NOMO-1 treated with dmso at 0.1 percent for 144 hours (cell line): ENCODE data around the gene AKAP13.

ENCODE experiments used
- DNase-seq: peaks from one replicate; lab custom pipeline; 2025; ENCODE audit not compliant: unreplicated experiment; lab: John Stamatoyannopoulos, UW

Gene AKAP13

GRCh38 chr15:85723960-85724945 lies 343.9 kb downstream of the AKAP13 start:
- no peak for DNase-seq

- no peak for DNase-seq
Measured at GRCh38 chr15:85725019-85725418, 344.6 kb downstream of the AKAP13 start.

- DNase-seq: no peak
Measured at GRCh38 chr15:85725564-85725963, 345.2 kb downstream of the AKAP13 start.

DNA sequence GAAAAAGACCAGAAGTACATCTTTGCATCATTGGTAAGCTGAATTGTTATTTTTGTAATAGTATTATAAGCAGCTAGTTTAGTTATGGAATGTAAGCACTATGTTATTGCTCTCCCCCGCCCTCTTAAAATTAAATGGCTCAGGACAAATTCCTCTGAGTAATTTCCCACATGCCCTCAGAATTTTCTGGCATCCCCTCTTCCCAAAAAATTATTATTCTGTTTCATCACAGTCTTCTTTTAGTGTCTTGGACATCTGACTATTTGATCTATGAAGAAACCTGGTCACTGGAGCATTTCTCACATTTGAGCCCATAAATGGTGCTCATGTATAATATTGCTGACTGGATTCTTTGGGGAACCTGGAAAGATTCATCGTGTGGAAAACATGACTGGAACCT lies 346.1 kb downstream of the AKAP13 start:
- DNase-seq: no peak

GRCh38 chr15:85727068-85727467 lies 346.7 kb downstream of the AKAP13 start:
- DNase-seq: no peak

DNA sequence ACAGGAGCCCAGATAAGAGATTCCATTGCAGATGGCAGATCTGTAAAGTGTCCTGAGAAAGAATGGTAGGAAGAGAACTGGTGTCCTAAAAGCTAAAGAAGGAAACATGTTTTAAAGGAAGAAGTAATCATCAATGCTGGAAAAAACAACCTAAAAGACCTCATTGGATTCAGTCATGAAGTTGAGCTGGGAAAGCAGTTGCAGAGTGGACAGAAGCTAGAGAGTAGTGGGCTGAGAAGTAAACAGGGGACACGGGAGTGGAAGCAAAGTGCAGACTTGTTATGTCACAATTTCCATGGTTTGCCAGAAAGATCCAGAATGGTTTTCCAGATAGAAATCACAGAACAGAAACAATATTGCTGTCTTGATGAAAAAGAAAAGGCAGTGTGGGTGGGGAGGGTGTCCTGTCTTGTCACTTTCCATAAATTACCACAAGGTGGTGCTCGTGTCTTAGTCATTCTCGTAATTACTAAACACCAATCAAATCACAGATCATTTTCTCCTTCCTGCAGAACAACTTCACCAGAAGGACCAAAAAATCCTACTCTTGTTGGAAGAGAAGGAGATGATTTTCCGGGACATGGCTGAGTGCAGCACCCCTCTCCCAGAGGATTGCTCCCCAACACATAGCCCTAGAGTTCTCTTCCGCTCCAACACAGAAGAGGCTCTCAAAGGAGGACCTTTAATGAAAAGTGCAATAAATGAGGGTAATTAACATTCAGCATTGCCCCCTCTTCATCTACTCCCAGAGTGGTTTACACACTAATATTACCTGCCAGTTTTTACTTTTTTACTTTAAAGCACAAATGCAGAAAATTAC lies 349.8 kb downstream of the AKAP13 start:
- no peak for DNase-seq

GRCh38 chr15:85733416-85733815 lies 353.0 kb downstream of the AKAP13 start:
- DNase-seq: no peak

GRCh38 chr15:85737061-85737460 lies 356.7 kb downstream of the AKAP13 start:
- no peak for DNase-seq

DNA sequence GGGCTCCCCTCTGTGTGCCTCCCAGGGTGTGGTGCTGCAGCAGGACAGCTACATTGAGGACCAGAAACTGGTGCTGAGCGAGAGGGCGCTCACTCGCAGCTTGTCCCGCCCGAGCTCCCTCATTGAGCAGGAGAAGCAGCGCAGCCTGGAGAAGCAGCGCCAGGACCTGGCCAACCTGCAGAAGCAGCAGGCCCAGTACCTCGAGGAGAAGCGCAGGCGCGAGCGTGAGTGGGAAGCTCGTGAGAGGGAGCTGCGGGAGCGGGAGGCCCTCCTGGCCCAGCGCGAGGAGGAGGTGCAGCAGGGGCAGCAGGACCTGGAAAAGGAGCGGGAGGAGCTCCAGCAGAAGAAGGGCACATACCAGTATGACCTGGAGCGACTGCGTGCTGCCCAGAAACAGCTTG lies 360.6 kb downstream of the AKAP13 start:
- DNase-seq: no peak

GRCh38 chr15:85741662-85742061 lies 361.3 kb downstream of the AKAP13 start:
- DNase-seq: no peak

DNA sequence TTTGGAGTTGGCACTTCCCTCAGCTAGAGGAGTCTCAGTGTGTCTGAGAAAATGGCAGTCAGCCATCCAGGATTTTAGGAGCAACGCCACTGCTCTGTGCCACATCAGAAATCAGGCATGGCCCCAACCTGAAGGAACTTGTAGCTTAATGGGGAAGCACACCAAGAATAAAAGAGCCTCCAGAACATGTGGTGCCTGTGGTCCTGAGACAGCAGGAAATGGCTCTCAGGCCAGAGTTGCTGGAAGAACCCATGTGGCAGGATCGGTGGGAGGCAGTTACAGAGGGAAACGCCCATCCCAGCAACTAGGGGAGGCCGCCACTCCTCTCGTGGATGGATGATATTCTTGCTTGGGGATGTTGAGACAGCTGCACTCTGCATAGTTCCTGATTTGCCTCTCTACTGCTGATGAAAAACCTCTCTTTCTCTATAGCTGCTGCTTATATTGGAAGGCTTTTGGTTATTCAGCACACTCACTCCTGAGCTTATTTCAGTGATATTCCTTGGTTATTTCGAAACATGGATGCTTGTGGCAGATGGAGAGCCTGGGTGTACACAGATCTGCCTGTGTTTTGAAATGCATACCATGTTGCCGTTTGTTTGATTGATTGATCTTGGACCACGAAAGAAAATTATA lies 361.9 kb downstream of the AKAP13 start:
- no peak for DNase-seq

- no peak for DNase-seq
Measured at GRCh38 chr15:85743392-85744055, 363.1 kb downstream of the AKAP13 start.

DNA sequence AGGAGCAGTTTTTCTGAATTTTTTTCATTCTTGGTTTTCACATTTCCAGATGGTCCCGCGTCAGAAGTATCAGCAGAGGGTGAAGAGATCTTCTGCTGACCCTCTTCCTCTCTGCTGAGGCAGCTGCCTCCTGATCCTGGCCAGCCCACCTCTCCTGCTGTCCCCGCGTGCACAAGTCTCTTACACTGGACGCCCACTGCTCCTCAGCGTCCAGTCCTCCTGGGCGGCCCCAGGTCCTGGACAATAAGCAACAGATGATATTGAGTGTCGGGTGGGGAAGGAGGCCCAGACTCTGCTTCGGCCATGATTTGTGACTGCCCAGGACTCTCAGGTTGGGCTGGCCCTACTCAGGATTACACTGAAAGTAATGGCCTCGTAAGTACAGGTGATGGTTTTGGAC lies 364.2 kb downstream of the AKAP13 start:
- no peak for DNase-seq

GRCh38 chr15:85745023-85745422 lies 364.6 kb downstream of the AKAP13 start:
- DNase-seq: no peak

GRCh38 chr15:85745525-85746150 lies 365.2 kb downstream of the AKAP13 start:
- no peak for DNase-seq

GRCh38 chr15:85746641-85747040 lies 366.2 kb downstream of the AKAP13 start:
- DNase-seq: no peak

- no peak for DNase-seq
Measured at GRCh38 chr15:85748176-85748575, 367.8 kb downstream of the AKAP13 start.

- no peak for DNase-seq
Measured at GRCh38 chr15:85748729-85749128, 368.3 kb downstream of the AKAP13 start.

DNA sequence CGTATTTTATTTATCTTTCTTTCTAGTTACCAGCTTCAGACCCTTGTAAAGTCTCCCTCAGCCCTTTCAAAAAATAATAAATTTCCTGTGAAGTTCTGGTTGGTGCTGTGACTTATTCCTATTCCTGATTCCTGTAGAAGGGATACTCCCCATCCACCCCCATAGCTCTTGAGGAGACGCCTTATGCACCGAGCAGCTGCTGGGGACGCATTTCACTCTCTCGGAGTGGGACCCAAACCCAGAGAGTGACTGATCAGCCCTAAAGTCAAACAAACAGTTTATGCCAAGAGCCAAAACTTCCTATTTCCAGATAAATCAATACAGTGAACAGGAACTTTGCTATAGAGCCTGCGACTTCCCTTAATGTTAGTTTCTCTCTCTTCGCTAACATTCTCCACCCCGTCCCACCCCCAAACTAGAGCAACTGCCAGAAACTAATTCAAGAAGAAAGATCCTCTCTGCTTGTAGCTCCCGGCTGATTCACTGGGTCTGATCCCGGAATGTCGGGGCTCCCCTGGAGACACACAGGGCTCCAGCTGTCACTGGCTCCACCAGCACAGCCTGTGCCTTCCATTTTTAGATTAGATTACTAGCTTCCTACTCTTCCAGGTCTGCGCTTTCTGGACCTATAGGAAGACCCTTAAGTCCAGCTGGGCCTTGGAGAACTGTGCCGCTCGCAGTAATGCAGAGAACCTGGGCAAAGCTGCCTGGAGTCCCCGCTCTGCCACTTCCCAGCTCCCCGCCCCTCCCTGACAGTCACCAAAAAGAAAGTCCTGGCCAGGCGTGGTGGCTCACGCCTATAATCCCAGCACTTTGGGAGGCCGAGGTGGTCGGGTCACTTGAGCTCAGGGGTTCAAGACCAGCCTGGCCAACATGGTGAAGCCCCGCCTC lies 369.1 kb downstream of the AKAP13 start:
- no peak for DNase-seq
